GM19328 (cell line): Measurements from ENCODE around the gene COX6A2.

Experiments used
- ATAC-seq: cut with Tn5 transposase; IDR thresholded peaks from one replicate; pipeline ENCODE4 v1.9.1; 2021; ENCODE audit warnings: mild to moderate bottlenecking, moderate library complexity; ENCODE audit not compliant: unreplicated experiment

COX6A2 gene

DNA sequence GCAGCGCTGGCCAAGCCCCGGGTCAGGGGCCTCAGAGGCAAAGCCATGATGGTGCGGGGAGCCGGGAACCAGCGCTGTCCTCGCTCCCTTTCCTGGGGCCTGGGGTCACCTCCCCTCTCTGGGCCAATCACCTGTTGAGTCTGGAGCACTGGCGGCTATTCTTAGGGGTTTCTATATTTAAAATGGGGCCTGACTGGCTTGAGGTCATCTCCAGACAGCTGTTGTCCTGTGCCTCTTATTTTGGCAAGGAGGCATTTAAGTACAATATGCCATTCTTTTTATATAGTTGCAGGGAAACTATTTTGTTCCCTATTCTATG lies at the start of gene COX6A2:
Gene COX6A2 (minus strand): TSS at position 82 of the 319 bp plus-strand sequence. CDS start 35 bp downstream, at position 47.
- no peak for ATAC-seq

- ATAC-seq = no peak
Measured at GRCh38 chr16:31477220-31478216, 49.4 kb upstream of the COX6A2 start.

GRCh38 chr16:31476303-31477219 lies 48.4 kb upstream of the COX6A2 start:
- ATAC-seq = no peak

- ATAC-seq = no peak
Measured at GRCh38 chr16:31475946-31476302, 47.8 kb upstream of the COX6A2 start.

GRCh38 chr16:31474773-31475738 lies 46.9 kb upstream of the COX6A2 start:
- no peak for ATAC-seq

DNA sequence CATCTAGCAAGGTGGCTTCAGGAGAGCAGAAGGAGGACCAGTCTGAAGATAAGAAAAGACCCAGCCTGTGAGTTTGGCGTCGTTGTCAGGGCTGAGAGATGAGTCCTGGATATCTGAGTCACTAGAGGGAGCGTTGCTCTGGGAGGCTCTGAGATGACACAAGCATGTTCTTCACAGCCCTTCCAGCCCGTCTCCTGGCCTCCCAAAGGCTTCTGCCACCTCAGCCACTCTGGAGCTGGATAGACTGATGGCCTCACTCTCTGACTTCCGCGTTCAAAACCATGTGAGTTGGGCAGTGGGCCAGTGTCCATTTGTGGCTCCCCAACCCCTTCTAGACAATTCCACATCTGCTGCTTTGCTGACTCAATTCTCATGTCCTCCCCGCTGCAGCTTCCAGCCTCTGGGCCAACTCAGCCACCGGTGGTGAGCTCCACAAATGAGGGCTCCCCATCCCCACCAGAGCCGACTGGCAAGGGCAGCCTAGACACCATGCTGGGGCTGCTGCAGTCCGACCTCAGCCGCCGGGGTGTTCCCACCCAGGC lies 46.1 kb upstream of the COX6A2 start:
- no peak for ATAC-seq

DNA sequence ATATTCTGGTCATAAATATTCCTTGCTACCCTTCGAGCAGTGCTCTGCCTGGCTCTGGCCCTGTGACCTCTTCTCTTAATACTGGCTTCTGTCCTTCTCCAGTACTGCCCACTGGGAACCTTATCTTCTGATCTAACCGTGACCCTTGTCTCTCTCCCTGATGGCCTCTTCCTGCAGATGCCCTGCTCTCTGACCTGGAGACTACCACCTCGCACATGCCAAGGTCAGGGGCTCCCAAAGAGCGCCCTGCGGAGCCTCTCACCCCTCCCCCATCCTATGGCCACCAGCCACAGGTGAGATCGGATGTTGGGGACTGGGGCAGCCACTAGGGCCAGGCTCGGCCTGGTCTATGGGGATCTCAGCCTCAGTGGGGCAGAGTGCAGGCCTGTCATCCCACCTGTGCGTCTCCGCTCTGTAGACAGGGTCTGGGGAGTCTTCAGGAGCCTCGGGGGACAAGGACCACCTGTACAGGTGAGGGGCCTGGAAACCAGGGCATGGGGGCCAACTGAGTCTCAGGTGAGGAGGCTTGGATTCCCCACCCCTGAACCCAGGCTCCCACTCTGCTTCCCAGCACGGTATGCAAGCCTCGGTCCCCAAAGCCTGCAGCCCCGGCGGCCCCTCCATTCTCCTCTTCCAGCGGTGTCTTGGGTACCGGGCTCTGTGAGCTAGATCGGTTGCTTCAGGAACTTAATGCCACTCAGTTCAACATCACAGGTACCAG lies 45.3 kb upstream of the COX6A2 start:
- no peak for ATAC-seq

GRCh38 chr16:31472709-31473203 lies 44.6 kb upstream of the COX6A2 start:
- no peak for ATAC-seq

GRCh38 chr16:31471875-31472708 lies 43.9 kb upstream of the COX6A2 start, which contains the start of gene TGFB1I1:
TGFB1I1 (plus strand) TSS chr16:31472152; CDS start chr16:31472189, 37 bp downstream.
- no peak for ATAC-seq

- ATAC-seq = no peak
Measured at GRCh38 chr16:31471241-31471874, 43.2 kb upstream of the COX6A2 start.

- no peak for ATAC-seq
Measured at GRCh38 chr16:31470615-31471014, 42.5 kb upstream of the COX6A2 start.

- ATAC-seq = no peak
Measured at GRCh38 chr16:31467858-31468257, 39.7 kb upstream of the COX6A2 start.

DNA sequence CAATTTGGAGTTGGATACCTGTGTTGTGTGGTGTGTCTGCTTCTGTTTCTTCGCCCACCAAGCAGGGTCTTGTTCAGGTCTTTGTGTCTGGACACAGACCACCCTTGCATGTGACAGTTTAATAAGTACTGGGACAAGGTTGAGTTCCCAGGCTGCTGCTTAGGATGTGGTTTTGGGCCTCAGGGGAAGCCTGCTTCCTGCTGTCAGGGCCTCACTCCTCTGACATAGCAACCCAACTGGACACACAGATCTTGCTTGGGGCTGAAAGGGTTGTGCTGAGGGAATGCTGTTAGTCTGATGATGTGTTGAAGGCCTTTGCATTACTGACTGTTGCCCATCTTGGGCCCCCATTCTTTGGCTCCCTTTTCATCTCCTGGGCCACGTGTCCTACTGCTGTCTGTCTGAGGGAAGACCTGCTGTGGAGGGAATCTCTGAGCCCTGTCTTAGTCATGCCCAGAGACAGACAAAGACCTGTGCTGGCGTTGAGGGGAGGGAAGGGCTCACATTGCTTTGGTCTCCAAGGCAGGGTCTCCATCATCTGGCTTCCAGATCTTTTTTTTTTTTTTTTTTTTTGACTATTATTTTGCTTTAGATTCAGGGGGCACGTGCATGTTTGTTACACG lies 39.1 kb upstream of the COX6A2 start:
- no peak for ATAC-seq

DNA sequence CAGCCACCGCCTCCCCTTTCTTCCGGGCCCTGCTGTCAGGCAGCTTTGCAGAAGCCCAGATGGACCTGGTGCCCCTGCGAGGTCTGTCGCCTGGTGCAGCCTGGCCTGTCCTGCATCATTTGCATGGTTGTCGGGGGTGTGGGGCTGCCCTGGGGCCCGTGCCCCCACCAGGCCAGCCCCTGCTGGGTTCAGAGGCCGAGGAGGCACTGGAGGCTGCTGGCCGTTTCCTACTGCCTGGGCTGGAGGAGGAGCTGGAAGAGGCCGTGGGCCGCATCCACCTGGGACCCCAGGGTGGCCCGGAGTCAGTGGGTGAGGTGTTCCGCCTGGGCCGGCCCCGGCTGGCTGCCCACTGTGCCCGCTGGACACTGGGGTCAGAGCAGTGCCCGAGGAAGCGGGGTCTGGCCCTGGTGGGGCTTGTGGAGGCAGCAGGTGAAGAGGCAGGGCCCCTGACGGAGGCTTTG lies 38.3 kb upstream of the COX6A2 start:
- no peak for ATAC-seq

- ATAC-seq = no peak
Measured at GRCh38 chr16:31465788-31466370, 37.7 kb upstream of the COX6A2 start.

DNA sequence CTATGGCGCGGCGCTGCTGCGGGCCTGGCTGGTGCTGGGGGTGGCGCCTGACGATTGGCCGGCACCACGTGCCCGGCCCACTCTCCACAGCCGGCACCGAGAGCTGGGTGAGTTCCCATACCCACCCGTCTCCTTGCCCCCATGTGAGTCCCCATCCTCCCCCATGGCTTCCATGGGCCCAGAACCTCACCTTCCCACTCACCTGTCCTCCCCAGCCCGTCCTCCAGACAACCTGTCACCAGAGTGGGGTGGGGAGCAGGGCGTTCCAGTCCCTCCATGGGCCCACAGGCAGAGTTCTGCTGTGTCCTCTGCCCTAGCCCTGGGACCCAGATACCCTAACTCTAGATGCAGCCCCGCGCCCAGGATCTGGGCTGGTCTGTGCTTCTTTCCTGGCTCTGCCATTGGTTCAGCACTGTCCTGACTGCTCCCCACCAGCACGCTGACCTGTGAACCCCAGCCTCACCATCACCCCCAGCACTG lies 36.7 kb upstream of the COX6A2 start:
- no peak for ATAC-seq

DNA sequence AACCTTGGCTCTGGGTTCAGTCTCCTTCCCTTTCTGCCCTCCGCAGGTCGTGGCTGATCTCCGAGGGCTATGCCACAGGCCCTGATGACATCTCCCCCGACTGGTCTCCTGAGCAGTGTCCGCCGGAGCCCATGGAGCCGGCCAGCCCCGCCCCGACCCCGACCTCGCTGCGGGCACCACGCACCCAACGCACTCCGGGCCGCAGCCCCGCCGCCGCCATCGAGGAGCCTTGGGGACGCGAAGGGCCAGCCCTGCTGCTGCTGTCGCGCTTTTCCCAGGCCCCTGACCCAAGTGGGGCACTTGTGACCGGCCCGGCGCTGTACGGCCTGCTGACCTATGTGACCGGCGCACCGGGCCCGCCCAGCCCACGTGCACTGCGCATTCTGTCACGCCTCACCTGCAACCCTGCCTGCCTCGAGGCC lies 36.2 kb upstream of the COX6A2 start:
- no peak for ATAC-seq
